Vagina (tissue), 2 donors: Measurements from ENCODE around the gene DRAXIN. TPM values are rescaled to one million over a fixed set of nuclear protein-coding genes. Genes with fewer than 3 reads are reported as not detected.

Source experiments
- DNase-seq, 2 donors: peaks; one replicate each; pipeline ENCODE4 v3.0.0-alpha.2; 2017; ENCODE audit errors: extremely low spot score in 2 of 2
- H3K27ac ChIP-seq: fragments of 200-600 bp; sonication (generic); one replicate; pipeline ENCODE4 v1.5.1; 2019
- H3K27me3 ChIP-seq: fragments of 200-600 bp; sonication (generic); one replicate; pipeline ENCODE4 v1.5.1; 2019
- H3K36me3 ChIP-seq, 2 donors: fragments of 200-600 bp; sonication (generic); one replicate each; pipeline ENCODE4 v1.5.1; 2017 to 2019
- H3K4me1 ChIP-seq: fragments of 200-600 bp; sonication (generic); one replicate; pipeline ENCODE4 v1.5.1; 2019
- H3K4me3 ChIP-seq, 2 donors: fragments of 200-600 bp; sonication (generic); 1 replicate in 1 of 2; 2 replicates in 1 of 2; pipeline ENCODE4 v1.5.1; 2016 to 2019
- H3K9me3 ChIP-seq: fragments of 200-600 bp; sonication (generic); one replicate; pipeline ENCODE4 v1.5.1; 2019
- CTCF ChIP-seq, 3 experiments: fragments of 450-650 bp in 2 of 3; fragments of 200-600 bp in 1 of 3; sonication (generic) in 1 of 3; IDR thresholded peaks; one replicate each; pipeline ENCODE4 v1.5.1; 2017 to 2019; ENCODE audit warnings: antibody characterized with exemption in 3 of 3, mild to moderate bottlenecking in 2 of 3, moderate library complexity in 2 of 3
- POLR2A ChIP-seq, 2 donors: fragments of 450-650 bp; IDR thresholded peaks; one replicate each; pipeline ENCODE4 v1.6.1; 2017; ENCODE audit warnings: antibody characterized with exemption in 2 of 2, mild to moderate bottlenecking in 2 of 2, moderate library complexity in 2 of 2
- POLR2AphosphoS5 ChIP-seq, 2 donors: sonication (generic); formaldehyde crosslinking; IDR thresholded peaks; one replicate each; pipeline ENCODE4 v1.9.0; 2017; ENCODE audit warnings: antibody characterized with exemption in 2 of 2, mild to moderate bottlenecking in 2 of 2, low read depth in 1 of 2; ENCODE audit not compliant: insufficient read depth in 1 of 2
- intact Hi-C: fragments of 100-400 bp; cut with DNase I; formaldehyde crosslinking; loops from one replicate; pipeline ENCODE4 v1.15.1; 2023
- total RNA-seq: library from RNA; depleted of rRNA; stranded (reverse); fragments of >200 nt; gene quantifications from one replicate; pipeline ENCODE4 v1.2.3, GENCODE V29; 2016

DRAXIN gene
- total RNA-seq, 1 donor from 2014 or later = not detected

GRCh38 chr1:11708554-11709350, 17.2 kb downstream of the DRAXIN start:
- Histone ChIP-seq H3K27ac (no peak overlapping the region), H3K36me3 (no peaks in the 10 kb centered on the region), H3K4me1 (no peaks in the 10 kb centered on the region), H3K9me3 (no peaks in the 10 kb centered on the region), H3K4me3 (no peak overlapping the region), H3K27me3 (no peaks in the 10 kb centered on the region)
- no peak for TF ChIP-seq CTCF (IDR thresholded peaks at IDR 0.05)
- no peak for TF ChIP-seq POLR2AphosphoS5 (IDR thresholded peaks at IDR 0.05; ENCODE audit: insufficient read depth in 1 of 2, low read depth in 1 of 2)
- TF ChIP-seq POLR2A (IDR thresholded peaks at IDR 0.05) = no peak
- intact Hi-C loops = no loop called here
- no peak for DNase-seq

- TF ChIP-seq POLR2A (IDR thresholded peaks at IDR 0.05) = no peak
- no peak for TF ChIP-seq CTCF (IDR thresholded peaks at IDR 0.05)
- no peaks in the 10 kb centered on the region for H3K4me1 ChIP-seq
- no peaks in the 10 kb centered on the region for H3K36me3 ChIP-seq
- intact Hi-C loops = no loop called here
- H3K9me3 ChIP-seq = no peaks in the 10 kb centered on the region
- DNase-seq = no peak
- H3K4me3 ChIP-seq = no peak overlapping the region
- no peak overlapping the region for H3K27ac ChIP-seq
- H3K27me3 ChIP-seq = no peaks in the 10 kb centered on the region
These were observed 20.0 kb downstream of the DRAXIN start for GRCh38 chr1:11711490-11711889.

- Histone ChIP-seq H3K27ac (no peak overlapping the region), H3K9me3 (no peaks in the 10 kb centered on the region), H3K4me1 (no peaks in the 10 kb centered on the region), H3K27me3 (no peaks in the 10 kb centered on the region), H3K36me3 (no peaks in the 10 kb centered on the region), H3K4me3 (no peak overlapping the region)
- intact Hi-C loops = no loop called here
- DNase-seq = no peak
- TF ChIP-seq POLR2AphosphoS5 (IDR thresholded peaks at IDR 0.05; ENCODE audit: insufficient read depth in 1 of 2, low read depth in 1 of 2) = no peak
These were observed 20.8 kb downstream of the DRAXIN start for GRCh38 chr1:11712285-11712684.

- Histone ChIP-seq H3K27me3 (no peaks in the 10 kb centered on the region), H3K4me1 (no peaks in the 10 kb centered on the region), H3K4me3 (no peak overlapping the region), H3K36me3 (no peaks in the 10 kb centered on the region), H3K9me3 (no peaks in the 10 kb centered on the region), H3K27ac (no peak overlapping the region)
- TF ChIP-seq POLR2A (IDR thresholded peaks at IDR 0.05) (no peak), CTCF (IDR thresholded peaks at IDR 0.05) (no peak), POLR2AphosphoS5 (IDR thresholded peaks at IDR 0.05; ENCODE audit: insufficient read depth in 1 of 2, low read depth in 1 of 2) (no peak)
- intact Hi-C loops = no loop called here
- DNase-seq = no peak
These were observed 21.6 kb downstream of the DRAXIN start for GRCh38 chr1:11713095-11713494.

- Histone ChIP-seq H3K36me3 (no peaks in the 10 kb centered on the region), H3K4me3 (no peak overlapping the region), H3K4me1 (peaks cover 11% of the 10 kb centered on the region), H3K9me3 (no peaks in the 10 kb centered on the region), H3K27ac (no peak overlapping the region), H3K27me3 (no peaks in the 10 kb centered on the region)
- no peak for DNase-seq
- intact Hi-C loops = loop anchor here (2.0 kb wide), 1 partner anchor 22 kb away; no protein-coding TSS in a partner anchor
- TF ChIP-seq POLR2A (IDR thresholded peaks at IDR 0.05) = no peak
- TF ChIP-seq CTCF (IDR thresholded peaks at IDR 0.05) = no peak
- TF ChIP-seq POLR2AphosphoS5 (IDR thresholded peaks at IDR 0.05; ENCODE audit: insufficient read depth in 1 of 2, low read depth in 1 of 2) = no peak
These were observed 23.5 kb downstream of the DRAXIN start for GRCh38 chr1:11714831-11715575.
